NOMO-1 (cell line): Measurements from ENCODE around the gene YAF2.

Experiments
- DNase-seq, 2 experiments: peaks; one replicate each; lab custom pipeline; 2025; ENCODE audit not compliant: unreplicated experiment in 2 of 2; lab: John Stamatoyannopoulos, UW

The YAF2 gene

DNA sequence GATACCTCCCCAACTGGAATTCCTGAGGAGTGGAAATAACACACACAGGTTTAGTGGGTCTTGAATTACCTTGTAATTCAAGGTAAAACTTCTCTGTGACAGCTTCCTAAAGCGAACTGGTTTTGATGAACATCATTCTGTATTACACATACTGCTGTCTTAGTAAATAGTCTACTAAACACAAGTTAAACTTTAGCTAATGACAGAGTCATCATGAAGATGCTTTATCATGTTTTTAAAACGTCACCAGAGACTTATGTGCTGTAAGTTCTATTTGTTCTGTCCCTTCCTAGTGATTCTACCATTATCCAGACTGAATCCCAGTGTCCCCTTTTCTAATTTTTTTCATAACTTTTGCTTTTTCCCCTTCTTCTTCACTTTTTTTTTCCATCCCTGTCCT, 81.8 kb downstream of the YAF2 start:
- DNase-seq = no peak

GRCh38 chr12:42145552-42146215, 92.4 kb downstream of the YAF2 start:
- DNase-seq = peak; percentile 4 to 33

- DNase-seq = no peak
Measured at GRCh38 chr12:42145197-42145549, 92.9 kb downstream of the YAF2 start.

DNA sequence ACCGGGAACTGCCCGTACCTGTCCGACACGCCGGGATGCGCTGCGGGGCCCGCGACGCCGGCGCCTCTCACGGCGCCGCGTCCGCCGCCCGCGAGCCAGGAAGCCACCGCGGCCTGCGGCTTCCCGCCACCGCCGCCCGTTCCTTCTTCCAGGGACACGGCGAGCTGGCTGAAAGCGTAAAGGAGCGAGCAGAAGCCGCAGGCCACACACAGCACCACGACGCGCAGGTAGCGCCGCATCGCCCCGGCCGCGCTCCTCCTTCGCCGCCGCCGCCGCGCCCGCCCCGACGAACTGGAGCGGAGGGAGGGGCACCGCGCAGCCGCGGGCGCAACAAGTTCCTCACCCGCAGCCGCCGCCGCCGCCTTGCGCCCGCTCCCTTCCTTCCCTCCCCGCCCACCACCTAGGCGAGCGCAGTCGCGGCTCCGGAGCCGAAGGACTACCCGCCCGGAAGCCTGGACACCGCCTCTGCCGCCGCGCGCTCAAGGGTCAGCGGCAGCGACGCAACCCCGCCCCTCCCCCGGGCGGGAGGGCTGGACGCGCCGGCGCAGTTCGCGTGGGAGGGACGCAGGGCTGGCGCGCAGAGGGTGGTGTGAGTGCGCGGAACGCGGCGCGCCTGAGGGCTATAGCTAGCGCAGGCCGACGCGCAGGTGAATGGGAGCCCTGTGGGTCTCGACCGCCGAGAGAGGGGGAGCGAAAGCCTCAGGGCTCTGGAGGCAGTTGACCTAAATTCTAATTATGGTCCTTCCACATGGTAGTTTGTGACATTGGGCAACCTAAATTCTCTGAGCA, 93.4 kb downstream of the YAF2 start, which contains the start of gene GXYLT1:
TSS of gene GXYLT1 (minus strand) at position 467 of the 789 bp plus-strand sequence. CDS start at position 239, 228 bp downstream.
- peak; percentile 91 to 97 for DNase-seq

DNA sequence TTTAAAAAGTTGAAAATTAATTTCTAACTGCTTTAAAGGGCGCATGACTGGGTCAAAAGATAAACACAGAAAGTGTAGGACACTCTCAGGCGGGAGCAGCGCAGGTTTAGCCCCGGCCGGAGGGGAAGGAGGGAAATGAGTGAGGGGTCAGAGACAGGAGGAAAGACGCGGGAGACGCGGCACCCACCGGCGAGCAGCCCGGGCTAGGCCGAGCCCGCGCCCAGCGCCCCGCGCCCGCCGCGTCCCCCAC, 94.0 kb downstream of the YAF2 start:
- DNase-seq = no peak

GRCh38 chr12:42143452-42144157, 94.4 kb downstream of the YAF2 start:
- peak in 1 of 2 experiments; percentile 39 for DNase-seq

DNA sequence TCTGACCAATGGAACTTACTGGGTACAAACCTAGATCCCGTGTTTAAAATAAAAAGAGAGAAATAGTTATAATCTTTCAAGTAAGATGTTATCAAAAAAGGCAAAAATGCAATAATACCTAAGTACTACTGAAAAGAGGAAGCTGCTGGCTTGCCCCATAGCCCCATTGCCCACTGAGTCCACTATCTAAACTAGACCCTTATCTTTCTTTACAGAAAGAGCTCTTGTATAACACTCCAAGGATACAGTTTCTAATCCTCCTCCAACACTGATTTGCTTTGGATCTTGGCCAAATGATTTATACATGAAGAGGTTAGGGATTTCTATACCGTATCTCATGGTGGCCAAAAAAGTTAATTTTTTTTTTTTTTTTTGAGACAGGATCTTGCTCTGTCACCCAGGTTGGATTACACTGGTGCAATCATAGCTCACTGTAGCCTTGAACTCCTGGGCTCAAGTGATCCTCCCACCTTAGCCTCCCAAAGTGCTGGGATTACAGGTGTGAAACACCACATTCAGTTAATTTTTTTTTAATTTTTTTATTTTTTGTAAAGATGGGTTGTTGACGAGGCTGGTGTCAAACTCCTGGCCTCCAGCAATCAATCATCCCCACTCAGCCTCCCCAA, 96.0 kb downstream of the YAF2 start:
- DNase-seq = peak in 1 of 2 experiments; percentile 5

DNA sequence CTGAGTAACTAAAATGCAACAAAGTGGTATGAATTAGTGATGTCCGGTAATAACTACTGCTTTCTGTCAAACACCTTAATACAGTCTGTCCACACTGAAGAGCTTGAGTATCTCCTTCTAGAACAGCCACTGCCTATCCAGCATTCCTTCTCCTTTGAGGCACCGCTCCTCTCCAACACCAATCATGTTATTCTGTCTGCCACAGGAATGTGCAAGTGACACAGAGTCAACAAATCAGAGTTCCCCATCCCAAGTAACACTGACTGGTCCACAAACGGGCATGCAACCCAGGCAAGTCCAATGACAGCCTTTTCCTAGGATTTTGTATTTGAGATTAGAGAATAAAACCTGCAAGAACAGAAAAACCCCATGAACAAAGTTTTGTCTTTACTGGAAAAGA, 97.1 kb downstream of the YAF2 start:
- no peak for DNase-seq

DNA sequence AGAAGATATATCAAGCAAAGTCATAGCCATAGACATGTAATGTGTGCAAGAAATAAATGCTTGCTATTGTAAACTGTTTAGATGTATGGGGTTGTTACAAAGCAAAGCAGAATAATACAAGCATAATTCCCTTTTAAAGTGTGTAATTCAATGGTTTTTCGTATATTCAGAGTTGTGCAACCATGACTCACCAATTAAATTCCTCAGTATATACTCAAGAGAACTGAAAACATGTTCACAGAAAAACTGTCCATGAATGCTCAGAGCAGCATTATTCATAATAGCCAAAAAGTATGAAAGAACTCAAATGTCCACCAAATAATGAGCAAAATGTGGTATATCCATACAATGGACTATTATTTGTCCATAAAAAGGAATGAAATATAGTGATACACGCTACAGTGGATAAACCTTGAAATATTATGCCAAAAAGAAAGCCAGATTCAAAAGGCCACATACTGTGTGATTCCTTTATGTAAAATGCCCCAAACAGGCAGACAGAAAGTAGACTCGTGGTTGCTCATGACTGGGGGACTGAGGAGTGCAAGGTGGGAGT, 102.7 kb downstream of the YAF2 start:
- DNase-seq = peak in 1 of 2 experiments; percentile 22

GRCh38 chr12:42130672-42131402, 107.2 kb downstream of the YAF2 start:
- DNase-seq = peak in 1 of 2 experiments; percentile 27

DNA sequence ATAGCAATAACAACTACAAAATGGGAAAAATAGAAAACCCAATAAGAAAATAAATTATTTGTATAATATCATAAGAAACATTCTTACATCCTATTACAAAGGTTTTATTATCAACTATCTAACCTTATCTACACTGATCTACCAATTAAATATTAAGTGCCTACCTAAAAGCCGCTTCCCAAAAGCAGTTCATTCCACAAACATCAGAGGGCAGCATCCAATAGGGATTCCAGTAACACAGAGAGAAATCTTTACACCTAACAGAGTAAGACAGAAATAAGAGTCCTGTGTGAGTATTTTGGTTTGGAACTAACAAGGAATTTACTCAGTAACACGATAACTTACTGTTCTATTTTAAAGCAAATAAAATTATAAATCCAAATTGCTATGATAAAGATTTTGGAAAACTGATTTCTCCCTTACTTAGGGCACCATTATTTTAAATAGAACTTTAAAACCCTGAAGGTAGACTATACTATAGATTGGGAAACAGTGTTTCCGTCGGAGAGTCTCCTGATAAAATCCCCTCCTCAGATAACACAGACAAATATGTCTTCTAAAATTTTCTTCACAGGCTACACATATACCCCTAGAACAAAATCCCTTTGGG, 108.3 kb downstream of the YAF2 start:
- peak in 1 of 2 experiments; percentile 21 for DNase-seq

GRCh38 chr12:42128888-42129287, 109.2 kb downstream of the YAF2 start:
- no peak for DNase-seq

DNA sequence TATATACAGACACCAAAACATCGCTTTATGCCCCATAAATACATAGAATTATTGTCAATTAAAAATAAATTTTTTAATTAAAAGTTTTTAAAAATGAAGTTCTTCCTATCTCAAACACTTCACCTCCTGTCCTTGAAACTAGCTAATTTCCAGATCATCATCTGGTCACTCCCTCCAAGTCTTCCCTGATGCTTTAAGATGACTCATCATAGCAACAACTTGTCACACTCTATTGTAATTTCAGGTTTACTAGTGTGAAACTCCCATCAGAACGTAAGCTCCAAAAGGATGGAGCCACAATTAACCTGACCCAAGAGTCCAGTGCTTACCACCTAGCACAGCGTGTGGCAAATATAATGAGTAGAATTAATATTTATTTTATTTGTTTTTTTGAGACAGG, 109.7 kb downstream of the YAF2 start:
- DNase-seq = no peak

DNA sequence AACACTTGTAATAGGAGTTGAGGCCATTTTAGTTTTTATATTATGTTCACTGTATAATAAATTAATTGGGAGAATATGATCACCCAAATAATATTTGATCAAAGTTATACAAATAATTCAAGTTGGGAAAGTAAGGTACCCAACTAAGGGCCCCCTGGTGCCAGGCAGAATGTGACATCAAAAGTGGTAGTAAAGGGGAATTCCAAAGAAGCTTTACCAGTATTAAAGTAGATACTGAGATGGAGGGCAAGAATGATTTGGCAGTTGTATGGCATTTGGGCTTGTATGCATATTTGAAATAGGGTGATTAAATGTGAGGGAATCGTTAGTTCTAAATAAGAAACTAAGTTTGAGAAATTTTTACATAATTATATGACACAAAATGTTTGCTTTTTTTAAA, 111.1 kb downstream of the YAF2 start:
- no peak for DNase-seq

GRCh38 chr12:42125388-42125767, 112.7 kb downstream of the YAF2 start:
- peak in 1 of 2 experiments; percentile 48 for DNase-seq

GRCh38 chr12:42124764-42125387, 113.2 kb downstream of the YAF2 start:
- DNase-seq = no peak

GRCh38 chr12:42119085-42119633, 118.9 kb downstream of the YAF2 start:
- no peak for DNase-seq

DNA sequence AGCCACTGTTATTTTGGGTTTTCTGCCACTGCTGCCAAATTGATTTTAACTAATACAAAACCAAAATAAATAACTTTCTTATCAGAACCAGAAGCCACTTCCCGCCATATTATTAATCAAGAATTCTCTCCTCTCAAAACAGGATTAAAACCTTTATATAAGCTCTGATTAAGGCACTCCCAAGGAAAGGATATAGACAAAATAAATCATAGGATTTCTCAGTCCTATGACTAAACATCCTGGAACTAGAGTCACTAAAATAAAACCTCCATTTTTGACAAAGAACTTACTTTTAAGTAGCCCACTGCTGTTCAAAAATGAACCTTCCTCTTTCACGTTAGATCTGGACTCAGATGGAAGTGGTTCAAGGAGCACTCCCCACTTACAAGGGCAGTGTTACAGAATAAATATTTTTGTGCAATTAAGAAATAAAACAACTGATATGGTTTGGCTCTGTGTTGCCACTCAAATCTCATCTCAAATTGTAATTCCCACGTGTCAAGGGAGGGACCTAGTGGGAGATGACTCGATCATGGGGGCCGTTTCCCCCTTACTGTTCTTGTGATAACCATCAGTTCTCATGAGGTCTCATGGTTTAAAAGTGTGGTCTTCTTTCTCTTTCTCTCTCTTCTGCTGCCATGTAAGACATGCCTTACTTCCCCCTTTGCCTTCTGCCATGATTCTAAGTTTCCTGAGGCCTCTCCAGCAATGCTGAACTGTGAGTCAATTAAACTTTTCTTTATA, 119.7 kb downstream of the YAF2 start:
- peak in 1 of 2 experiments; percentile 6 for DNase-seq

GRCh38 chr12:42109031-42109430, 129.0 kb downstream of the YAF2 start:
- no peak for DNase-seq
